WTC11 (cell line): ENCODE measurements around the gene MCM7. TPM values are rescaled to one million over a fixed set of nuclear protein-coding genes. Genes with fewer than 3 reads are reported as not detected.

Experiments used
- ATAC-seq: fragments of 200-7000 bp; cut with Tn5 transposase; 2 replicates; pipeline ENCODE4 v1.10.0; 2021; ENCODE audit warnings: mild to moderate bottlenecking, moderate library complexity
- CTCF ChIA-PET: fragments of 300-600 bp; sonication (Branson Sonifier 250); formaldehyde crosslinking; loops from one replicate; lab custom pipeline; 2021; ENCODE audit warnings: antibody characterized with exemption; lab: Charles Lee
- POLR2A ChIA-PET: fragments of 350-600 bp; sonication (Branson Sonifier 250); formaldehyde crosslinking; loops from one replicate; lab custom pipeline; 2021; ENCODE audit warnings: antibody characterized with exemption; lab: Charles Lee
- DNase-seq: peaks from one replicate; pipeline ENCODE4 v3.0.0; 2021; ENCODE audit warnings: low spot score
- H3K27ac Mint-ChIP-seq: 2 replicates; pipeline ENCODE4 v1.8.0; 2021; ENCODE audit warnings: mixed read lengths
- H3K27me3 Mint-ChIP-seq: 2 replicates; pipeline ENCODE4 v1.8.0; 2021; ENCODE audit warnings: low read depth, mild to moderate bottlenecking, moderate library complexity, mixed read lengths
- H3K36me3 Mint-ChIP-seq: 2 replicates; pipeline ENCODE4 v1.8.0; 2021; ENCODE audit warnings: mixed read lengths
- H3K4me1 Mint-ChIP-seq: 2 replicates; pipeline ENCODE4 v1.8.0; 2022; ENCODE audit warnings: mixed read lengths
- H3K4me3 Mint-ChIP-seq: 2 replicates; pipeline ENCODE4 v1.8.0; 2021; ENCODE audit warnings: mild to moderate bottlenecking, moderate library complexity, mixed read lengths
- H3K9me3 Mint-ChIP-seq: 2 replicates; pipeline ENCODE4 v1.8.0; 2021; ENCODE audit warnings: mixed read lengths
- ATF1 ChIP-seq: sonication (generic); formaldehyde crosslinking; IDR thresholded peaks from 2 replicates; pipeline ENCODE4 v1.8.1; 2023; ENCODE audit warnings: mild to moderate bottlenecking, moderate library complexity, missing genetic modification reagents
- CREM ChIP-seq: sonication (generic); formaldehyde crosslinking; IDR thresholded peaks from 2 replicates; pipeline ENCODE4 v1.8.1; 2022; ENCODE audit warnings: mild to moderate bottlenecking, missing genetic modification reagents, moderate library complexity
- ERG ChIP-seq: fragments of 250-450 bp; sonication (Bioruptor Pico); IDR thresholded peaks from 2 replicates; pipeline ENCODE4 v1.8.0; 2021; ENCODE audit warnings: mild to moderate bottlenecking
- FOXP1 ChIP-seq: sonication (generic); formaldehyde crosslinking; IDR thresholded peaks from 2 replicates; pipeline ENCODE4 v1.8.0; 2022; ENCODE audit warnings: missing genetic modification reagents, mild to moderate bottlenecking, moderate library complexity, borderline replicate concordance
- GTF2I ChIP-seq: fragments of 250-450 bp; sonication (Bioruptor Pico); conservative IDR thresholded peaks from 2 replicates; pipeline ENCODE4 v1.4.0; 2021; ENCODE audit warnings: mild to moderate bottlenecking
- IRF2 ChIP-seq: sonication (generic); formaldehyde crosslinking; IDR thresholded peaks from 2 replicates; pipeline ENCODE4 v1.8.0; 2022; ENCODE audit warnings: low read depth, missing genetic modification reagents, borderline replicate concordance
- JUN ChIP-seq: sonication (generic); formaldehyde crosslinking; IDR thresholded peaks from 2 replicates; pipeline ENCODE4 v1.8.0; 2023; ENCODE audit warnings: mild to moderate bottlenecking, missing genetic modification reagents
- MAX ChIP-seq: sonication (generic); formaldehyde crosslinking; IDR thresholded peaks from 2 replicates; pipeline ENCODE4 v1.8.0; 2022; ENCODE audit warnings: mild to moderate bottlenecking, missing genetic modification reagents
- MLX ChIP-seq: sonication (generic); formaldehyde crosslinking; IDR thresholded peaks from 2 replicates; pipeline ENCODE4 v1.8.1; 2023; ENCODE audit warnings: mild to moderate bottlenecking, missing genetic modification reagents, moderate library complexity
- NR2C2 ChIP-seq: sonication (generic); formaldehyde crosslinking; IDR thresholded peaks from 2 replicates; pipeline ENCODE4 v1.8.0; 2022; ENCODE audit warnings: mild to moderate bottlenecking, missing genetic modification reagents
- NR3C1 ChIP-seq: sonication (generic); formaldehyde crosslinking; conservative IDR thresholded peaks from 2 replicates; pipeline ENCODE4 v1.8.1; 2023; ENCODE audit warnings: low read depth, mild to moderate bottlenecking, missing genetic modification reagents
- SMAD3 ChIP-seq: sonication (generic); formaldehyde crosslinking; IDR thresholded peaks from 2 replicates; pipeline ENCODE4 v1.8.0; 2022; ENCODE audit warnings: missing genetic modification reagents, mild to moderate bottlenecking, borderline replicate concordance
- SOX15 ChIP-seq: fragments of 250-450 bp; sonication (Bioruptor Pico); IDR thresholded peaks from 2 replicates; pipeline ENCODE4 v1.9.0; 2021; ENCODE audit warnings: mild to moderate bottlenecking
- STAT6 ChIP-seq: sonication (generic); formaldehyde crosslinking; conservative IDR thresholded peaks from 2 replicates; pipeline ENCODE4 v1.8.1; 2023; ENCODE audit warnings: mild to moderate bottlenecking, low read depth, missing genetic modification reagents, moderate library complexity
- TCF7 ChIP-seq: sonication (generic); formaldehyde crosslinking; IDR thresholded peaks from 2 replicates; pipeline ENCODE4 v1.8.0; 2022; ENCODE audit warnings: mild to moderate bottlenecking, low read depth, missing genetic modification reagents, moderate library complexity
- TEAD4 ChIP-seq: sonication (generic); formaldehyde crosslinking; IDR thresholded peaks from 2 replicates; pipeline ENCODE4 v1.8.0; 2022; ENCODE audit warnings: mild to moderate bottlenecking, missing genetic modification reagents
- ZBTB43 ChIP-seq: sonication (generic); formaldehyde crosslinking; IDR thresholded peaks from 2 replicates; pipeline ENCODE4 v1.8.1; 2023; ENCODE audit warnings: mild to moderate bottlenecking, missing genetic modification reagents
- ZNF263 ChIP-seq: sonication (generic); formaldehyde crosslinking; IDR thresholded peaks from 2 replicates; pipeline ENCODE4 v1.8.1; 2022; ENCODE audit warnings: low read depth, mild to moderate bottlenecking, moderate library complexity, missing genetic modification reagents
- ZNF396 ChIP-seq: fragments of 250-450 bp; sonication (Bioruptor Pico); IDR thresholded peaks from 2 replicates; pipeline ENCODE4 v1.8.0; 2021; ENCODE audit warnings: mild to moderate bottlenecking, moderate library complexity, borderline replicate concordance
- total RNA-seq: library from RNA; stranded (reverse); gene quantifications from 3 replicates; pipeline ENCODE4 v1.2.3, GENCODE V29; 2021
- TF ChIP-seq, protein P1 (sequence below): sonication (generic); formaldehyde crosslinking; IDR thresholded peaks from 2 replicates; pipeline ENCODE4 v1.8.0; 2022; ENCODE audit warnings: missing genetic modification reagents
- TF ChIP-seq, protein P2 (sequence below): sonication (generic); formaldehyde crosslinking; IDR thresholded peaks from 2 replicates; pipeline ENCODE4 v1.8.0; 2023; ENCODE audit warnings: missing genetic modification reagents, mild to moderate bottlenecking, borderline replicate concordance

Gene MCM7
- total RNA-seq, 1 experiment from 2014 or later = 351 TPM

DNA sequence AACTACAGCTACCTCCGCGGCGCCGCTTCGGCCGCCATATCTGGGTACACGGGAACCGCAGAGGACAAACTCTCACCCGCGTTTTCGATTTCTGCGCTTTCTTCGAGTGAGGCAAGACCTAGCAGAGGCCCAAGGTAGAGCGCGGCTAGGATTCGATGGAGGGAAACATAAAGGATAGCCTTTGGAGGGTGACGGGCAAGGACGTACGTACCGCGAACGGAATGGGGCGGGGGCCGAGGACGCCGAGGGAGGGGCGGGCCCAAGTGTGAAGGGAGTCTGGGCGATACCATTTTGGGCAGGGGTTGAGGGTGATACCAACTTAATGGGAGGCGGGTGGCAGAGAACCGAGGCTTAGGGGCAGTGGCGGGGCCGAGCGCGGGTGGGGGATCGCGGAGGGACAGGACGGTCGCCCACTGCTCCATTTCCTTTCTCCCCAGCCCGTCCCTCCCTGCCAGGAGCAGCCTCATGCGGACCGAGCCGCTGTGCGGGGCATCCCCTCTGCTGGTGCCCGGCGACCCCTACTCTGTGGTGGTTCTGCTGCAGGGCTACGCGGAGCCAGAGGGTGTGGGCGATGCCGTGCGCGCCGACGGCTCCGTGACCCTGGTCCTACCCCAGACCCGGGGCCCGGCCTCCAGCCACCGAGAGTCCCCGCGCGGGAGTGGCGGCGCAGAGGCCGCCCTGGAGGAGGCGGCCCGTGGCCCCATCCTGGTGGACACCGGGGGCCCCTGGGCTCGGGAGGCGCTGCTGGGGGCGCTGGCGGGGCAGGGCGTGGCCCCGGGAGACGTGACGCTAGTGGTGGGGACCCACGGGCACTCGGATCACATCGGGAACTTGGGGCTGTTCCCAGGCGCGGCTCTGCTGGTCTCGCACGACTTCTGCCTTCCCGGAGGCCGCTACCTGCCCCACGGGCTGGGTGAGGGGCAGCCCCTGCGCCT lies 26.0 kb upstream of the MCM7 start, which contains the start of gene MBLAC1:
Gene MBLAC1, plus strand, starts transcription at position 37 of the 935 bp plus-strand sequence. Its CDS starts 429 bp downstream, at position 466.
- ATAC-seq (peak; percentile 62), DNase-seq (peak; percentile 86)
- CTCF ChIA-PET = interaction anchor here (0.6 to 2.1 kb wide), 6 partner anchors 14 to 701 kb away, joined by 3 to 5 read pairs (median 3); partner anchors contain the start of gene AP4M1
- no peaks in the 10 kb centered on the region for H3K9me3 Mint-ChIP-seq
- peaks cover 15% of the 10 kb centered on the region for H3K27me3 Mint-ChIP-seq
- peak within 1 kb of the TSS; percentile 99 for H3K4me3 Mint-ChIP-seq
- POLR2A ChIA-PET = interaction anchor here (0.6 to 2.3 kb wide), 5 partner anchors 22 to 529 kb away, joined by 3 to 21 read pairs (median 3); partner anchors contain the start of genes AP4M1, LAMTOR4, MCM7 and TMEM225B
- H3K27ac Mint-ChIP-seq = peak within 1 kb of the TSS; percentile 99
- H3K4me1 Mint-ChIP-seq = peaks cover 15% of the 10 kb centered on the region
- peaks cover 2% of the 10 kb centered on the region; the same call in 1 of the 2 replicates for H3K36me3 Mint-ChIP-seq
- no peak for TF ChIP-seq GTF2I (CRISPR knock-in tag)
- no peak for TF ChIP-seq TEAD4
- TF ChIP-seq ERG (CRISPR knock-in tag) = peak; percentile 23; the same call in 1 of the 2 replicates
- TF ChIP-seq STAT6 (CRISPR knock-in tag) = no peak
- TF ChIP-seq, protein P1, sequence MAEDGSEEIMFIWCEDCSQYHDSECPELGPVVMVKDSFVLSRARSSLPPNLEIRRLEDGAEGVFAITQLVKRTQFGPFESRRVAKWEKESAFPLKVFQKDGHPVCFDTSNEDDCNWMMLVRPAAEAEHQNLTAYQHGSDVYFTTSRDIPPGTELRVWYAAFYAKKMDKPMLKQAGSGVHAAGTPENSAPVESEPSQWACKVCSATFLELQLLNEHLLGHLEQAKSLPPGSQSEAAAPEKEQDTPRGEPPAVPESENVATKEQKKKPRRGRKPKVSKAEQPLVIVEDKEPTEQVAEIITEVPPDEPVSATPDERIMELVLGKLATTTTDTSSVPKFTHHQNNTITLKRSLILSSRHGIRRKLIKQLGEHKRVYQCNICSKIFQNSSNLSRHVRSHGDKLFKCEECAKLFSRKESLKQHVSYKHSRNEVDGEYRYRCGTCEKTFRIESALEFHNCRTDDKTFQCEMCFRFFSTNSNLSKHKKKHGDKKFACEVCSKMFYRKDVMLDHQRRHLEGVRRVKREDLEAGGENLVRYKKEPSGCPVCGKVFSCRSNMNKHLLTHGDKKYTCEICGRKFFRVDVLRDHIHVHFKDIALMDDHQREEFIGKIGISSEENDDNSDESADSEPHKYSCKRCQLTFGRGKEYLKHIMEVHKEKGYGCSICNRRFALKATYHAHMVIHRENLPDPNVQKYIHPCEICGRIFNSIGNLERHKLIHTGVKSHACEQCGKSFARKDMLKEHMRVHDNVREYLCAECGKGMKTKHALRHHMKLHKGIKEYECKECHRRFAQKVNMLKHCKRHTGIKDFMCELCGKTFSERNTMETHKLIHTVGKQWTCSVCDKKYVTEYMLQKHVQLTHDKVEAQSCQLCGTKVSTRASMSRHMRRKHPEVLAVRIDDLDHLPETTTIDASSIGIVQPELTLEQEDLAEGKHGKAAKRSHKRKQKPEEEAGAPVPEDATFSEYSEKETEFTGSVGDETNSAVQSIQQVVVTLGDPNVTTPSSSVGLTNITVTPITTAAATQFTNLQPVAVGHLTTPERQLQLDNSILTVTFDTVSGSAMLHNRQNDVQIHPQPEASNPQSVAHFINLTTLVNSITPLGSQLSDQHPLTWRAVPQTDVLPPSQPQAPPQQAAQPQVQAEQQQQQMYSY (CRISPR knock-in tag) = no peak
- no peak; the same call in 1 of the 2 replicates for TF ChIP-seq ATF1
- peak; percentile 61; the same call in 1 of the 2 replicates for TF ChIP-seq CREM
- TF ChIP-seq SOX15 (CRISPR knock-in tag) = no peak
- no peak; the same call in 1 of the 2 replicates for TF ChIP-seq MLX
- TF ChIP-seq MAX (CRISPR knock-in tag) = peak; percentile 41
- no peak for TF ChIP-seq NR2C2
- no peak for TF ChIP-seq NR3C1 (CRISPR knock-in tag)
- no peak; the same call in 1 of the 2 replicates for TF ChIP-seq FOXP1
- no peak for TF ChIP-seq ZNF396 (CRISPR knock-in tag)
- no peak; the same call in 1 of the 2 replicates for TF ChIP-seq ZBTB43
- no peak for TF ChIP-seq IRF2 (CRISPR knock-in tag)
- no peak for TF ChIP-seq TCF7 (CRISPR knock-in tag)
- TF ChIP-seq ZNF263 (CRISPR knock-in tag) = no peak
- TF ChIP-seq, protein P2, sequence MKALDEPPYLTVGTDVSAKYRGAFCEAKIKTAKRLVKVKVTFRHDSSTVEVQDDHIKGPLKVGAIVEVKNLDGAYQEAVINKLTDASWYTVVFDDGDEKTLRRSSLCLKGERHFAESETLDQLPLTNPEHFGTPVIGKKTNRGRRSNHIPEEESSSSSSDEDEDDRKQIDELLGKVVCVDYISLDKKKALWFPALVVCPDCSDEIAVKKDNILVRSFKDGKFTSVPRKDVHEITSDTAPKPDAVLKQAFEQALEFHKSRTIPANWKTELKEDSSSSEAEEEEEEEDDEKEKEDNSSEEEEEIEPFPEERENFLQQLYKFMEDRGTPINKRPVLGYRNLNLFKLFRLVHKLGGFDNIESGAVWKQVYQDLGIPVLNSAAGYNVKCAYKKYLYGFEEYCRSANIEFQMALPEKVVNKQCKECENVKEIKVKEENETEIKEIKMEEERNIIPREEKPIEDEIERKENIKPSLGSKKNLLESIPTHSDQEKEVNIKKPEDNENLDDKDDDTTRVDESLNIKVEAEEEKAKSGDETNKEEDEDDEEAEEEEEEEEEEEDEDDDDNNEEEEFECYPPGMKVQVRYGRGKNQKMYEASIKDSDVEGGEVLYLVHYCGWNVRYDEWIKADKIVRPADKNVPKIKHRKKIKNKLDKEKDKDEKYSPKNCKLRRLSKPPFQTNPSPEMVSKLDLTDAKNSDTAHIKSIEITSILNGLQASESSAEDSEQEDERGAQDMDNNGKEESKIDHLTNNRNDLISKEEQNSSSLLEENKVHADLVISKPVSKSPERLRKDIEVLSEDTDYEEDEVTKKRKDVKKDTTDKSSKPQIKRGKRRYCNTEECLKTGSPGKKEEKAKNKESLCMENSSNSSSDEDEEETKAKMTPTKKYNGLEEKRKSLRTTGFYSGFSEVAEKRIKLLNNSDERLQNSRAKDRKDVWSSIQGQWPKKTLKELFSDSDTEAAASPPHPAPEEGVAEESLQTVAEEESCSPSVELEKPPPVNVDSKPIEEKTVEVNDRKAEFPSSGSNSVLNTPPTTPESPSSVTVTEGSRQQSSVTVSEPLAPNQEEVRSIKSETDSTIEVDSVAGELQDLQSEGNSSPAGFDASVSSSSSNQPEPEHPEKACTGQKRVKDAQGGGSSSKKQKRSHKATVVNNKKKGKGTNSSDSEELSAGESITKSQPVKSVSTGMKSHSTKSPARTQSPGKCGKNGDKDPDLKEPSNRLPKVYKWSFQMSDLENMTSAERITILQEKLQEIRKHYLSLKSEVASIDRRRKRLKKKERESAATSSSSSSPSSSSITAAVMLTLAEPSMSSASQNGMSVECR (CRISPR knock-in tag) = peak; percentile 49; the same call in 1 of the 2 replicates
- TF ChIP-seq JUN (CRISPR knock-in tag) = no peak
- TF ChIP-seq SMAD3 (CRISPR knock-in tag) = 0 out of 2 replicates have a peak, but pooled peaks have one; percentile 32
